Lower lobe of right lung (tissue), 2 donors: ENCODE results near the gene SH3BP4. TPM values are rescaled to one million over a fixed set of nuclear protein-coding genes. Genes with fewer than 3 reads are reported as not detected.

Source experiments
- ATAC-seq, 2 donors: fragments of 200-7000 bp; cut with Tn5 transposase; one replicate each; pipeline ENCODE4 v1.9.1; 2020 to 2022; ENCODE audit warnings: mild to moderate bottlenecking in 2 of 2, moderate library complexity in 2 of 2
- DNase-seq: peaks from one replicate; pipeline ENCODE4 v3.0.0-alpha.2; 2020
- H3K27ac ChIP-seq: fragments of 200-600 bp; one replicate; pipeline ENCODE4 v1.8.0; 2022
- H3K27me3 ChIP-seq: fragments of 200-600 bp; one replicate; pipeline ENCODE4 v1.8.0; 2022; ENCODE audit warnings: low read depth
- H3K36me3 ChIP-seq: fragments of 200-600 bp; one replicate; pipeline ENCODE4 v1.8.0; 2022; ENCODE audit warnings: mild to moderate bottlenecking
- H3K4me1 ChIP-seq: fragments of 200-600 bp; one replicate; pipeline ENCODE4 v1.8.0; 2022
- H3K4me3 ChIP-seq: fragments of 200-600 bp; one replicate; pipeline ENCODE4 v1.8.0; 2022; ENCODE audit warnings: mild to moderate bottlenecking
- H3K9me3 ChIP-seq: fragments of 200-600 bp; one replicate; pipeline ENCODE4 v1.8.0; 2022
- intact Hi-C: fragments of 100-400 bp; cut with DNase I; formaldehyde crosslinking; loops from one replicate; pipeline ENCODE4 v1.11.0; 2022
- total RNA-seq: library from RNA; stranded (reverse); fragmentation: NEBNext Ultra II Directional; extraction: Animal tissue kit (Norgen Biotek cat#: 25700); gene quantifications from one replicate; pipeline ENCODE4 v1.2.1, GENCODE V29; 2021
- TF ChIP-seq, protein P1 (sequence below): fragments of 200-600 bp; IDR thresholded peaks from one replicate; pipeline ENCODE4 v1.8.0; 2022; ENCODE audit warnings: antibody characterized with exemption, mild to moderate bottlenecking
- donor health status: DM: no; HTN: yes; CAD: no; lungs with severe emphysema.

Gene SH3BP4
- total RNA-seq, 1 donor from 2014 or later, result 36.8 TPM

DNA sequence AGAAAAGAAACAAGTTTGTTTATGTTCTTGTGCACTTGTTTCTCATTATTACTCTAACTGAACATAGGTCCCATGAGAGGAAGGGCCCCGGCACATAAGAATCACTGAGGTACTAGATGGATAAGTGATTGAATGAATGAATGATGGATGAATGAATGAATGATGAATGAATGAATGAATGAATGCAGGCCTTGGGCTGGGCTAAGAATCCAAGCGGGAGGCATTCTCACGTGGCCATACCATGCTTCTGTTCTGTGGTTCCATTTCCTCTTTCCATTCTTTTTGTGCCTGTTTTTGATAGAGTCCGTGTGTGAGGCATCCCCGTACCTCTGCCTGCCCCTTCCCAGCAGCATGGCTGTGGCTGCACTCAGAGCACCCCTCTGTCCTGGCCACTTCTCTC, 94.8 kb downstream of the SH3BP4 start:
- Histone ChIP-seq H3K9me3 (no peaks in the 10 kb centered on the region), H3K27ac (no peak overlapping the region), H3K27me3 (no peaks in the 10 kb centered on the region), H3K4me3 (no peak overlapping the region), H3K4me1 (peaks cover 39% of the 10 kb centered on the region), H3K36me3 (peaks cover 22% of the 10 kb centered on the region)
- TF ChIP-seq, protein P1, sequence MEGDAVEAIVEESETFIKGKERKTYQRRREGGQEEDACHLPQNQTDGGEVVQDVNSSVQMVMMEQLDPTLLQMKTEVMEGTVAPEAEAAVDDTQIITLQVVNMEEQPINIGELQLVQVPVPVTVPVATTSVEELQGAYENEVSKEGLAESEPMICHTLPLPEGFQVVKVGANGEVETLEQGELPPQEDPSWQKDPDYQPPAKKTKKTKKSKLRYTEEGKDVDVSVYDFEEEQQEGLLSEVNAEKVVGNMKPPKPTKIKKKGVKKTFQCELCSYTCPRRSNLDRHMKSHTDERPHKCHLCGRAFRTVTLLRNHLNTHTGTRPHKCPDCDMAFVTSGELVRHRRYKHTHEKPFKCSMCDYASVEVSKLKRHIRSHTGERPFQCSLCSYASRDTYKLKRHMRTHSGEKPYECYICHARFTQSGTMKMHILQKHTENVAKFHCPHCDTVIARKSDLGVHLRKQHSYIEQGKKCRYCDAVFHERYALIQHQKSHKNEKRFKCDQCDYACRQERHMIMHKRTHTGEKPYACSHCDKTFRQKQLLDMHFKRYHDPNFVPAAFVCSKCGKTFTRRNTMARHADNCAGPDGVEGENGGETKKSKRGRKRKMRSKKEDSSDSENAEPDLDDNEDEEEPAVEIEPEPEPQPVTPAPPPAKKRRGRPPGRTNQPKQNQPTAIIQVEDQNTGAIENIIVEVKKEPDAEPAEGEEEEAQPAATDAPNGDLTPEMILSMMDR, result no peak
- intact Hi-C loops, result no loop called here
- no peak for DNase-seq
- ATAC-seq, result no peak

DNA sequence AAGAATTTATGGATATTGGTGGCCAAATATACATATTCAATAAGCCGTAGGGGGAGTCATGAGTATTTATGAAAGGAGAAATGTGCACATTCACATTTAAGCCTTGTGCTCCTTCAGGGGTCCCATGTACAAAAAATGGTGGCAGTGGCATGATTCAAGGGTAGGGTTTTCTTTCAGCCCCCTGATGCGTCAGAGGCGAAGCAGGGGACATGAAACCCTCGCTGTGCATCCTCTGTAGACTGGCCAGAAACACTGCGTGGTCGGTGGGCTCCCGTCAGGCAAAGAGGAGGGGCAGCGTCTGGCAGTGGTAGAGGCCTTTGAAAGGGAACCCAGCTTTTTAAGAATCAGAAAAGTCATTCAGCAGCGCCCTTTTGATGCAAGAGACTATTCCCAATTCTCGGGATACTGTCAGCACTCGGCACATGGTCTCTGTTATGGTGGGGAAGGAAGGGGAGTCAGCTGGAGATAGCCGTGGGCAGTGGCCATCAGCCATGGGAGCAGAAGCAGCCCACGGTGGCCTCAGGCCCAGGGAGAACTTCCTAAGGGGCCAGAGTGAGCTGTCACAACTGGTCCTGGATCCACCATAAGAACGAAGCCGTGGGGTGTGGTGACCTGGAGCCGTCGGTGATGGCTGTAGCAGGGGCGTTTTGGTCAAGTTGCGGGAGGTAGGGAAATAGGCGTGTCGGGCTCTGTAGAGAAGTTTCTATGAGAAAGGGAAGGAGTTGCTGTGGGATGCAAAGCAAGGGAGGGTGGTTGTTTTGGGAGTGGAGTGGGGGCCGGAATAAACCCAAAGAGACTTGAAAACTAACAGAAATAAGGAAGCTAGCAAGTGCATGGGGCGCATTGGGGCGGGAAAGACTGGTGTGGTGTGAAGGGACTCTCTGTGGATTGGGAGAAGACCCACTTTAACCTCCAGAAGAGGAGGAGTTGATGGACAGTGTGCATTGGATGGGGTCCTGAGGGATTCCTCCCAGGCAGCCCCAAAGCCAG, 95.6 kb downstream of the SH3BP4 start:
- Histone ChIP-seq H3K4me3 (no peak overlapping the region), H3K27me3 (no peaks in the 10 kb centered on the region), H3K4me1 (peaks cover 42% of the 10 kb centered on the region), H3K9me3 (no peaks in the 10 kb centered on the region), H3K27ac (no peak overlapping the region), H3K36me3 (peaks cover 15% of the 10 kb centered on the region)
- TF ChIP-seq, protein P1, result no peak
- DNase-seq (no peak), ATAC-seq (no peak)
- intact Hi-C loops, result no loop called here

DNA sequence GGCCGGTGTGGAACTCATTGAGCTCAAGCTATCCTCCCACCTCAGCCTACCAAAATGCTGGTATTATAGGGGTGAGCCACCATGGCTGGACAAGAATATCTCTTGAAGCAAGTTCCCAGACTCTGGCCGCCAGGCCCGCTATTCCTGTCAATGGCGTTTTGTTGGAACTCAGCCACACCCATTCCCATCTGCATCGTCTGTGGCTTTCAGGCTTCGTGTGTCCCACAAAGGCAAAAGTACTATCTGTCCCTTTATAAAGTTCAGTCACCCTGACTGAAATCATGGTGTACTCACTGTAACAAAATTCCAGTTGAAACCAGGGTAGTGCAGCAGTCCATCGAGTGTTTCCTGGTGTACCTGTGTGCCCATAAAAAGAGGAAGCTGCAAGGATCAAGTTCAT, 96.7 kb downstream of the SH3BP4 start:
- H3K9me3 ChIP-seq, result no peaks in the 10 kb centered on the region
- TF ChIP-seq, protein P1, result no peak
- DNase-seq, result no peak
- intact Hi-C loops, result no loop called here
- H3K36me3 ChIP-seq, result peaks cover 19% of the 10 kb centered on the region
- no peak for ATAC-seq
- no peaks in the 10 kb centered on the region for H3K27me3 ChIP-seq
- H3K4me1 ChIP-seq, result peaks cover 37% of the 10 kb centered on the region
- no peak overlapping the region for H3K4me3 ChIP-seq
- H3K27ac ChIP-seq, result no peak overlapping the region

DNA sequence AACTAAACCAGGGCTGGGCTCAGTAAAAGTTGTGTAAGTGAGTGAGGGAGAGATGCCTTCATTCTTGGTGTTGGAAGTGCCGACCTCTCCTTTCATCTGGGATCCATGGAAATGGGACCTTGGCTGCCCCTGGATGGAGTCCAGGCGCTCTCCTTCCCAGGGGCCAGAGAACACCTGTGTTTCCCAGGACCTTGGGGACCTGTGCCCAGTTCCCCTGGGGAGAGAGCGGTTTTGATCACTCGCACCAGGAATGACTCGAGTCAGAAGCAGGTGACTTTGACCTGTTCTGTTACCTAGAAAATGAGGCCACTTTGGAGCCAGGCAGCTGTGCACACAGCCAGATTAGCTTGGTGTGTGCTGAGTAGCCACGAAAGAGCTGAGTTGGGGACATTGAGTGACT, 97.3 kb downstream of the SH3BP4 start:
- no peaks in the 10 kb centered on the region for H3K27me3 ChIP-seq
- intact Hi-C loops, result no loop called here
- peaks cover 34% of the 10 kb centered on the region for H3K4me1 ChIP-seq
- no peak overlapping the region for H3K27ac ChIP-seq
- peaks cover 24% of the 10 kb centered on the region for H3K36me3 ChIP-seq
- H3K9me3 ChIP-seq, result no peaks in the 10 kb centered on the region
- no peak overlapping the region for H3K4me3 ChIP-seq
- DNase-seq (no peak), ATAC-seq (no peak)
- TF ChIP-seq, protein P1, result no peak

DNA sequence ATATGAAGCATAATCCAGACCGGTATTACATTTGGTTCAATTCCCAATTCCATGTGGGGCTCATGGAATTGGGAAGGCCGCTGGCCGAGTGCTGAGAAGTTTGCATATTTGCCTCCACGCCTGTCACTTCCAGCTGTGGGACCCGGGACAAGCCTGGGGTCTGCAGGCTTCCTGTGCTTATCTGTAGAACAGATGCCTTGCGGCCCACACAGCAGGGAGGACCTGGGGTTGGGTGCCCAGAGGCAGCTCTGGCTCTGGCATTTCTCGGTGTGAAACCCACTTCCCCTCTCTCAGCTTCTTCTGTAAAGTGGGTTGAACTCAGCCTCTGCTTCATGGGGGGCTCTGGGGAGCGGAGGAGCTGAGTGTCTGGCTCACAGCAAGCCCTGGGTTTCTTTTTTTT, 97.9 kb downstream of the SH3BP4 start:
- H3K27me3 ChIP-seq, result no peaks in the 10 kb centered on the region
- no peaks in the 10 kb centered on the region for H3K9me3 ChIP-seq
- peaks cover 28% of the 10 kb centered on the region for H3K4me1 ChIP-seq
- TF ChIP-seq, protein P1, result no peak
- intact Hi-C loops, result no loop called here
- DNase-seq, result no peak
- H3K4me3 ChIP-seq, result no peak overlapping the region
- H3K36me3 ChIP-seq, result peaks cover 30% of the 10 kb centered on the region
- H3K27ac ChIP-seq, result no peak overlapping the region
- ATAC-seq, result no peak
